ENCODE results near the gene TGM2.

TGM2 gene

DNA sequence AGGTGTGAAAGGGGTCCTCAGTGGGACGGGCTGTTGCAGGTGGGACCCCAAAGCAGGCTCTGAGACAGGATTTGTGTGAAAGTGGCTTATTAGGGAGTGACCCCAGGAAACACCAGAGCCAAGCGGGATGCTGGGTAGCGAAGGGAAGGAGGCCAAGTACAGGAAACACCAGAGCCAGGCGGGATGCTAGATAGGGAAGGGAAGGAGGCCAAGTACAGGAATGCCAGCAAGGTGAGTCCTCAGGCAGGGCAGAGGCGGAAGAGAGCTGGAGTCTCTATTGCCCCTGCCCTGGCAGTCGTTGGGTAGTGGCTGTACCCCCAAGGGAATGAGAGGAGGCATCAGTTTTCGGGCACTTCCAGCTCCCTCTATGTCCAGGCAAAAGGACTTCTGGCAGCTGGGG lies 30.5 kb upstream of the TGM2 start:
- H3K27ac Mint-ChIP-seq = no peak overlapping the region
- peaks cover 22 to 61% of the 10 kb centered on the region in 2 donors for H3K27me3 Mint-ChIP-seq
- H3K4me3 Mint-ChIP-seq = no peak overlapping the region
- H3K9me3 Mint-ChIP-seq = peaks cover 0 to 4% of the 10 kb centered on the region in 2 donors
- ATAC-seq (replicated peaks) (no peak), DNase-seq (no peak)
- H3K36me3 Mint-ChIP-seq (ENCODE audit: insufficient read depth) = peaks cover 3% of the 10 kb centered on the region
- H3K4me1 Mint-ChIP-seq (ENCODE audit: low read depth in 2 of 2) = no peaks in the 10 kb centered on the region

GRCh38 chr20:38194971-38195504 lies 30.0 kb upstream of the TGM2 start:
- Mint-ChIP-seq H3K36me3 (ENCODE audit: insufficient read depth) (peaks cover 3% of the 10 kb centered on the region), H3K4me3 (no peak overlapping the region), H3K9me3 (peaks cover 0 to 4% of the 10 kb centered on the region in 2 donors), H3K27ac (no peak overlapping the region), H3K27me3 (peaks cover 22 to 60% of the 10 kb centered on the region in 2 donors), H3K4me1 (ENCODE audit: low read depth in 2 of 2) (no peaks in the 10 kb centered on the region)
- ATAC-seq (replicated peaks) (no peak), DNase-seq (no peak)

DNA sequence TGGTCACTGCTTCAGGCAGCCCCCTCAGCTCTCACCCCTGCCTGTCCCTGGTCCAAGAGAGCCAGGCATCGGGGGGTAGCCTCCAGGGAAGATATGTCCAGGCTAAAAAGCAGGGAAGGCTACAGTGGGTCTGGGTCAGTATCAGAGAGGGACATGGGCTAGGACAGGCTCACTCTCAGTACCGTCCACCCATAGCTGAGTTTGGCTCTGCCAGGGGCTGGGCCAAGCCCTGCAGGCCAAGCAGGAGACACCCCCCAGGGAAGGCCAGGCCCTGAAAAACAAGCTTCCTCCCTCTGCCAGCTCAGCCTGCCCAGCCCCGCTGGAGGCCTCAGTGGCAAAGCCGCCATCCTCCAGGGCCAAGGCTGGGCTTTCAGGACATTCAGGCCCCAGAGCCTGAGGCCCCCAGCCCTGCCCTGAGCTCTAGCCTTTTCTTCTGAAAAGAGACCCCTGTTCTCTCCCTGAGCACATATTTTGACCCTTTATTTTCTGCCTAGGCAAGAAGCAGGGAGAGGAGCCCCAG lies 28.6 kb upstream of the TGM2 start:
- no peaks in the 10 kb centered on the region for H3K4me1 Mint-ChIP-seq (ENCODE audit: low read depth in 2 of 2)
- DNase-seq (no peak), ATAC-seq (replicated peaks) (no peak)
- peaks cover 0 to 4% of the 10 kb centered on the region in 2 donors for H3K9me3 Mint-ChIP-seq
- H3K36me3 Mint-ChIP-seq (ENCODE audit: insufficient read depth) = no peaks in the 10 kb centered on the region
- no peak overlapping the region for H3K27ac Mint-ChIP-seq
- H3K27me3 Mint-ChIP-seq = peaks cover 28 to 63% of the 10 kb centered on the region in 2 donors
- no peak overlapping the region for H3K4me3 Mint-ChIP-seq

- no peak for DNase-seq
- no peak for ATAC-seq (replicated peaks)
Measured at GRCh38 chr20:38192323-38192885, 27.3 kb upstream of the TGM2 start.

DNA sequence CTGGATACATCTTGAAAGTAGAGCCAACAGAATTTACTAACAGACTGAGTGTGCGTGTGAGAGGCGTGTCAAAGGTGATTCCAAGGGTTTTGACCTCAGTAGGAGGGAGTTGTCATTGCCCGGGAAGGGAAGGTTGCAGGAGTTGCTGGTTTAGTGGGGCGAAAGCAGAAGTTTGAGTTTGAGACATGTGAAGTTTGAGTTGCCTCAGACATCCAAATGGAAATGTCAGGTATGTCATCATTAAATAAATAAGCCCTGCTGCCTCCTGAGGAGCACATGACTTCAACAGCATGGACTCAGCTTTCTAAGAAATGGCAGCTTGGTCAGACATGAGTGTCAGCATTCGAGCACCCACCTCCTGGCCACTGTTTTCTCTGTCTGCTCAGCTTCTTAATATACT lies 26.6 kb upstream of the TGM2 start:
- no peak overlapping the region for H3K4me3 Mint-ChIP-seq
- H3K4me1 Mint-ChIP-seq (ENCODE audit: low read depth in 2 of 2) = no peaks in the 10 kb centered on the region
- DNase-seq (no peak), ATAC-seq (replicated peaks) (no peak)
- no peaks in the 10 kb centered on the region for H3K36me3 Mint-ChIP-seq (ENCODE audit: insufficient read depth)
- H3K27ac Mint-ChIP-seq = no peak overlapping the region
- H3K9me3 Mint-ChIP-seq = peaks cover 0 to 4% of the 10 kb centered on the region in 2 donors
- peaks cover 26 to 63% of the 10 kb centered on the region in 2 donors for H3K27me3 Mint-ChIP-seq

More at GRCh38 chr20:38192323-38192885, 27.3 kb upstream of the TGM2 start:
- Mint-ChIP-seq H3K27ac (no peak overlapping the region), H3K4me3 (no peak overlapping the region), H3K27me3 (peaks cover 31 to 63% of the 10 kb centered on the region in 2 donors), H3K9me3 (peaks cover 0 to 4% of the 10 kb centered on the region in 2 donors), H3K4me1 (ENCODE audit: low read depth in 2 of 2) (no peaks in the 10 kb centered on the region), H3K36me3 (ENCODE audit: insufficient read depth) (no peaks in the 10 kb centered on the region)

GRCh38 chr20:38190936-38191371 lies 25.9 kb upstream of the TGM2 start:
- H3K36me3 Mint-ChIP-seq (ENCODE audit: insufficient read depth) = no peaks in the 10 kb centered on the region
- no peak for ATAC-seq (replicated peaks)

GRCh38 chr20:38190166-38190565 lies 25.1 kb upstream of the TGM2 start:
- peaks cover 0 to 4% of the 10 kb centered on the region in 2 donors for H3K9me3 Mint-ChIP-seq
- peaks cover 22 to 49% of the 10 kb centered on the region in 2 donors for H3K27me3 Mint-ChIP-seq
- ATAC-seq (replicated peaks) = no peak
- no peaks in the 10 kb centered on the region for H3K4me1 Mint-ChIP-seq (ENCODE audit: low read depth in 2 of 2)
- DNase-seq = no peak
- H3K27ac Mint-ChIP-seq = no peak overlapping the region
- no peaks in the 10 kb centered on the region for H3K36me3 Mint-ChIP-seq (ENCODE audit: insufficient read depth)
- H3K4me3 Mint-ChIP-seq = no peak overlapping the region

More at GRCh38 chr20:38190936-38191371, 25.9 kb upstream of the TGM2 start:
- no peak overlapping the region for H3K27ac Mint-ChIP-seq
- peaks cover 0 to 4% of the 10 kb centered on the region in 2 donors for H3K9me3 Mint-ChIP-seq
- DNase-seq = no peak
- H3K4me3 Mint-ChIP-seq = no peak overlapping the region
- H3K4me1 Mint-ChIP-seq (ENCODE audit: low read depth in 2 of 2) = no peaks in the 10 kb centered on the region
- peaks cover 26 to 56% of the 10 kb centered on the region in 2 donors for H3K27me3 Mint-ChIP-seq

DNA sequence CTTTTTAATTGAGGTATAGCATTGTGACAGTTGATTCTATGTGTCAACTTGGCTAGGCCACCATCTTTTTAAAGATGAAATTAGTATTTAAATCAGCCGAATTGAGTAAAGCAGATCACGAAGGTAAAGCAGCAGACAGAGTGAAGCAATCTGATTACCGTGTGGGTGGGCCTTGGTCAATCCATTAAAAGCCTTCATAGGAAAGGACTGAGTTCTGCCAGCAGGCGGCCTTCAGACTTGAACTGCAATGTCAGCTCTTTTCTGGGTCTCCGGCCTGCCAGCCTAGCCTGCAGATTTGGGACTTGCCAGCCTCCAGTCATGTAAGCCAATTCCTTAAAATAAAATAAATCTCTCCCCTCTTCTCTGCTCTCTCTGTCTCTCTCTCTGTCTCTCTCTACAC lies 22.4 kb upstream of the TGM2 start:
- Mint-ChIP-seq H3K9me3 (no peaks in the 10 kb centered on the region), H3K36me3 (ENCODE audit: insufficient read depth) (no peaks in the 10 kb centered on the region), H3K4me1 (ENCODE audit: low read depth in 2 of 2) (no peaks in the 10 kb centered on the region), H3K4me3 (no peak overlapping the region), H3K27me3 (peaks cover 24 to 53% of the 10 kb centered on the region in 2 donors), H3K27ac (no peak overlapping the region)
- DNase-seq (no peak), ATAC-seq (replicated peaks) (no peak)

- H3K4me3 Mint-ChIP-seq = no peak overlapping the region
- H3K27ac Mint-ChIP-seq = no peak overlapping the region
- no peaks in the 10 kb centered on the region for H3K36me3 Mint-ChIP-seq (ENCODE audit: insufficient read depth)
- DNase-seq (no peak), ATAC-seq (replicated peaks) (no peak)
- no peaks in the 10 kb centered on the region for H3K4me1 Mint-ChIP-seq (ENCODE audit: low read depth in 2 of 2)
- H3K9me3 Mint-ChIP-seq = no peaks in the 10 kb centered on the region
- H3K27me3 Mint-ChIP-seq = peaks cover 24 to 50% of the 10 kb centered on the region in 2 donors
Measured at GRCh38 chr20:38186788-38187221, 21.7 kb upstream of the TGM2 start.

DNA sequence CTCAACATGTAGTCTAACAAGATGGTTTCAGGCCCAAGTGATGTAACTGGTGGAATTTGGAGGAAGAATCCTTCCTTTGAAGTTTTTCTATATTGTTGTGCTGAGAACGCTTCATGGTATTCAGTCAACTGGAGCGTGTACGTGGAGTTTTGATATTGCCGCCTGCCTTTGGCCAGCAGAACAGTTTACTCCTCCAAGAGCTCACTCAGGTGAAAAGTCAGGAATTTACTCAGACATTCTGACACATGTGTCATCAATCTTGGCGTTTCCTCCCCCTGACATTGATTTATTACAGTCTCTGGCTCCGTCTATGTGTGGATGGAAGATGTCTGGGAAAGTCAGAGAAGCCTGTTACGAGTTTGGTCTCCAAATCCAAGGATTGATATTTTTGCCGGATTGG lies 19.0 kb upstream of the TGM2 start:
- Mint-ChIP-seq H3K36me3 (ENCODE audit: insufficient read depth) (no peaks in the 10 kb centered on the region), H3K9me3 (no peaks in the 10 kb centered on the region), H3K27ac (no peak overlapping the region), H3K27me3 (peaks cover 26 to 49% of the 10 kb centered on the region in 2 donors), H3K4me1 (ENCODE audit: low read depth in 2 of 2) (no peaks in the 10 kb centered on the region), H3K4me3 (no peak overlapping the region)
- DNase-seq = no peak
- no peak for ATAC-seq (replicated peaks)

GRCh38 chr20:38181971-38182370 lies 16.9 kb upstream of the TGM2 start:
- no peaks in the 10 kb centered on the region for H3K4me1 Mint-ChIP-seq (ENCODE audit: low read depth in 2 of 2)
- ATAC-seq (replicated peaks) = no peak
- peaks cover 38 to 59% of the 10 kb centered on the region in 2 donors for H3K27me3 Mint-ChIP-seq
- H3K27ac Mint-ChIP-seq = no peak overlapping the region
- no peak for DNase-seq
- H3K4me3 Mint-ChIP-seq = no peak overlapping the region
- no peaks in the 10 kb centered on the region for H3K36me3 Mint-ChIP-seq (ENCODE audit: insufficient read depth)
- H3K9me3 Mint-ChIP-seq = no peaks in the 10 kb centered on the region

DNA sequence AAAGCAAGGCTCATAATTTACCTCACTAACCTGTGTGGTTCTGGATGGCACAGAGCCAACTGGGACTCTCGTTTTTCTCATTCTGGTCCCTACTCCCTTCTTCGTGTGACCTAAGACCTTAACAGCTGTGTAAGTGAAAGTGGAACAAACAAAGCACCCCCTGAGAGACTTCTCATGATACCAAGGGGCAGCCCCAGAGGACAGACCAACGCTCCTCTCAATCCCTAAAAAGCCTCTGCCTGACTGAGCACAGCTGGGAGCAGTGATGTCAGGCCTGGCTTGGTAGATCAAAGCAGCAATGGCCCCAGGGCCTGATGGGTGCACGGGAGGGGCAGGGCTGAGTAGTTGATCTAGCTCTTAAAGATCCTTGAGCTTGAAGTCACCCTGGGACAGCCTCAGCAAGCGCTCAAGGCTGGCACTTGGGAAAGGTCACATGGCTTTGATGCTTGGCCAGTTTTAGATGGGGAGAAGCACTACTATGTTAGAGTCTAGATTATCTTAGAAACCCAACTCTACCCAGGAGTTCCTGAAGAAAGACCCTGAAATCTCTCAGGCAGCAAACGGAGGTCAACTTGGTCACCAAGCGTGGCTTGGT lies 16.2 kb upstream of the TGM2 start:
- H3K27ac Mint-ChIP-seq = no peak overlapping the region
- H3K4me1 Mint-ChIP-seq (ENCODE audit: low read depth in 2 of 2) = no peaks in the 10 kb centered on the region
- H3K9me3 Mint-ChIP-seq = no peaks in the 10 kb centered on the region
- peaks cover 39 to 63% of the 10 kb centered on the region in 2 donors for H3K27me3 Mint-ChIP-seq
- ATAC-seq (replicated peaks) = no peak
- no peaks in the 10 kb centered on the region for H3K36me3 Mint-ChIP-seq (ENCODE audit: insufficient read depth)
- DNase-seq = no peak
- H3K4me3 Mint-ChIP-seq = no peak overlapping the region

- no peak for ATAC-seq (replicated peaks)
- no peak overlapping the region for H3K4me3 Mint-ChIP-seq
- H3K36me3 Mint-ChIP-seq (ENCODE audit: insufficient read depth) = no peaks in the 10 kb centered on the region
- no peak overlapping the region for H3K27ac Mint-ChIP-seq
- no peaks in the 10 kb centered on the region for H3K4me1 Mint-ChIP-seq (ENCODE audit: low read depth in 2 of 2)
- peaks cover 39 to 63% of the 10 kb centered on the region in 2 donors for H3K27me3 Mint-ChIP-seq
- DNase-seq = no peak
- H3K9me3 Mint-ChIP-seq = no peaks in the 10 kb centered on the region
Measured at GRCh38 chr20:38180781-38181180, 15.7 kb upstream of the TGM2 start.

- Mint-ChIP-seq H3K27ac (no peak overlapping the region), H3K4me3 (no peak overlapping the region), H3K4me1 (ENCODE audit: low read depth in 2 of 2) (no peaks in the 10 kb centered on the region), H3K36me3 (ENCODE audit: insufficient read depth) (no peaks in the 10 kb centered on the region), H3K9me3 (no peaks in the 10 kb centered on the region), H3K27me3 (peaks cover 39 to 63% of the 10 kb centered on the region in 2 donors)
- ATAC-seq (replicated peaks) = no peak
- DNase-seq = no peak
Measured at GRCh38 chr20:38179846-38180245, 14.8 kb upstream of the TGM2 start.
